GM18505 (cell line): ENCODE measurements around the gene AMTN.
A peak's percentile ranks its signal among the peaks of the same experiment; 100 is the strongest.
"Not testable (repeated sequence)": the region's sequence is repeated elsewhere in the genome, so short reads cannot be mapped to it uniquely, and the experiment has no call there.

Source experiments
- ATAC-seq: cut with Tn5 transposase; IDR thresholded peaks from one replicate; pipeline ENCODE4 v1.9.1; 2021; ENCODE audit not compliant: unreplicated experiment
- POLR2A ChIP-seq: IDR thresholded peaks from 4 replicates; pipeline ENCODE4 v1.6.1; 2011; ENCODE audit warnings: borderline replicate concordance; ENCODE audit not compliant: insufficient read depth, insufficient read length; ENCODE audit errors: extremely low read depth

The AMTN gene

DNA sequence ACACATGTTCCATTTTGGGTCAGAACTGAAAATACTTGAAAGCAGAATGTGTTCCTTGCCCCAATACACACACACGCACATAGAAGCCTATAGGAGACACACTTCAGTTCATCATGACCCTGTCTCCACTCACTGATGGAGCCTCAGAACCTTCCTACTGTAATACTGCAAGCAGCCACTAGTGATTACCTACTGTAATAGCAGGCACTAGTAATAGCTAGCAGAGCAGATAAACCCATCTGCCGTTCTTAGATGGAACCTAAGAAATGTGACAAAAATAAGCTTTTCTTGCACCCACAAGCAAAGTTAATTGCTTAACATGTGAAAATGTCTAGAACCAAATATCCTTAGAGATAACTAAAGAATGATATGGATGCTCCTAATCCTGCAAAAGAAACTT is 13.6 kb downstream of the AMTN start:
- ATAC-seq = peak; percentile 86
- no peak for TF ChIP-seq POLR2A

DNA sequence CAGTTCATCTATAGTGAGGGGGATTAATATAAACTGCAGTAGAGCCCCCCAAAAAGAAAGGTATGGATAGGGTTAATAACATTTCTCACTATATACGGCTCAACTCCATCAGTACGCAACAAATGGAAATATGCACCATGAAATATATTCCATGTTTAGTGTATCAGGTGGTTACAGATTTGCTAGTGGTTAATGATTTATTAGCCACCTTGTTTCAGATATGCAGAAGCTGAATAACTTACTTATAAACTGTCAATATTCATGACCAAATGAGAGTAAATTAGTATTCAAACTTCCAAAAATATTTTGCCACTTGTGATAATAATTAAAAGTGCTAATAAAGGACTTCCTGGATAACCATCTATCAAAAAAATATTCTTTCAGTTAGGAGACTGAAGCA is 14.8 kb downstream of the AMTN start:
- no peak for ATAC-seq
- TF ChIP-seq POLR2A = no peak

DNA sequence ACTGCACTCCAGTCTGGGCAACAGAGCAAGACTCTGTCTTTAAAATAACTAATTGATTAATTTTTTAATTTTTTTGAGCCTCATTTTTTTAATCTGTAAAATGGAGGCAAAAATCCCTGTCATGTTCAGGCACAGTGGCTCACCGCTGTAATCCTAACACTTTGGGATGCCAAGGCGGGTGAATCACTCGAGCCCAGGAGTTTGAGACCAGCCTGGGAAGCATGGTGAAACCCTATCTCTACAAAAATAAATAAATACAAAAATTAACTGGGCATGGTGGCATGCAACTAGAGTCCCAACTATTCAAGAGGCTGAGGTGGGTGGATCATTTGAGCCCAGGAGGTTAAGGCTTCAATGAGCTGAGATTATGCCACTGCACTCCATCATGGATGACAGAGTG is 15.4 kb downstream of the AMTN start:
- no peak for TF ChIP-seq POLR2A
- no peak for ATAC-seq

DNA sequence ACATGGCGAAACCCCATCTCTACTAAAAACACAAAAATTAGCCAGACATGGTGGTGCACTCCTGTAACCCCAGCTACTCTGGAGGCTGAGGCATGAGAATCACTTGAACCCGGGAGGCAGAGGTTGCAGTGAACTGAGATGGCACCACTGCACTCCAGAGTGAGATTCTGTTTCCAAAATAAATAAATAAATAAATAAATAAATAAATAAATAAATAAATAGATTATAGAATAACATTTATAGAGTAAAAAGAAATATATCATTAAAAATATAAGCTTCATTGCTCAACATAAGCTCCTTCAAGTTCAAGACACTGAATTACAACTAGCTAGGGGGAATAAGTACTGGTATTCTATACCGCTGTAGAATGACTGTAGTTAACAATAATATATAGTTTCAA is 16.5 kb downstream of the AMTN start:
- not testable (repeated sequence) for ATAC-seq

DNA sequence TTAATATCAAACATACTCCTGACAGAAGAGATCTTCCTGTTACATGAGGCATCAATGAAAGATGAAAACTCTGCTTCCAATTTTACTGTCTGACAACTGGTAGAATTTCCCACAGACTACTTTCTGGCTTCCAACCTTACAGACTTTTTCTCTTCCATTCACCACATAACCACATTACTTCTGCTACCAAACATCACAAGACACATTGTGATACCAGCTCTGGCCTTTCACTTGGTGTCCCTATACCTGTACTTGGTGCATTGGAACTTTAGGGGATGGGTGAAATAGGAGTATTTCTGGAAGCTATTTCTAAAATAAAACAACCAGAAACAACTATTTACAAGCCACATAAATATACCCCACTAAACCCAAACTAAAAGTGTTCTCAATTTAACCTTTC is 20.5 kb downstream of the AMTN start:
- ATAC-seq = no peak
- no peak for TF ChIP-seq POLR2A

DNA sequence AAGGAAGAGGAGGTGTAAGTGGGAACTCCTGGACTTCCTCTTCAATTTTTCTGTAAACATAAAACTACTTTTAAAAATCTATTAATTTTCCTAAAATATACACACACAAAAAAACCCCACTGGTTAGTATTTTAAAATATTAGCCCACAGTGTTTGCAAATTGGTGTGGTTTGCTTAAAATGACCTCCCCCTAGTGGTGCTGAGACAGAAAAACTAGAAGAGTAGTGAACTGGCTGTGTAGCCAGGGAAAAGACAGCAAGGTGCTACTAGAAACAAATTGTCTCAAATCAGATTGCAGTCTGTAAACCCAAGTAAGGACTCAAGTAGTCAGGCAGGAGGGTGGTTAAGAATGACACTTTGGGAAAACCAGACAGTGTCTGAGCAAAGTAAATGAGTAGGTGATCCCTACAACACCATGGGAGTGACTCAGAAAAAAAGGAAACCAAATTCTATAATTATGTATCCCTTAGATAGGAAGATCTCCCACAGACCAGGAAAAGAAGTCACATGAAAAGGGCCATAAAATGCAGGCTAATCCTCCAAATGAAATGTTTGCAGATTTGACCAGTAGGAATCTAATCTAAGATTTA is 26.0 kb downstream of the AMTN start:
- no peak for TF ChIP-seq POLR2A

DNA sequence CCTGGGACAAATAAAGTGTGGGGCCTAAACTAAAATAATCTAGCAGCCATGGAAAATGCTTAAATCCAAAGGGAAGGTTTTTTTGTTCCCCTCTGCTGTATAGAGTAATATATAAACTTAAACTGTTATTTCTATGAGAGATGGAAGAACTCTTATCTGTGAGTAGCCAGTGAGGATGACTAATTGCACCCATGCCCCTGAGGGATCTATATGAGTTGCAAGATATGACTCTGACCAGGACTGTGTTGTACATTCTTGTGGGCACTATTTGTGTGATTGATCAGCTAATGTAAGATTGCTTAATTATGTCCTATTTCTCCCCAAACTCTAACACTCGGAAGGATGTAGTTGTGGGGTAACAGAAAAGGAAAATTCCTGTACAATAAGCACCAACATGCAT is 38.5 kb downstream of the AMTN start:
- no peak for TF ChIP-seq POLR2A
- ATAC-seq = no peak

More for the DNA sequence above, 26.0 kb downstream of the AMTN start:
- ATAC-seq = no peak

DNA sequence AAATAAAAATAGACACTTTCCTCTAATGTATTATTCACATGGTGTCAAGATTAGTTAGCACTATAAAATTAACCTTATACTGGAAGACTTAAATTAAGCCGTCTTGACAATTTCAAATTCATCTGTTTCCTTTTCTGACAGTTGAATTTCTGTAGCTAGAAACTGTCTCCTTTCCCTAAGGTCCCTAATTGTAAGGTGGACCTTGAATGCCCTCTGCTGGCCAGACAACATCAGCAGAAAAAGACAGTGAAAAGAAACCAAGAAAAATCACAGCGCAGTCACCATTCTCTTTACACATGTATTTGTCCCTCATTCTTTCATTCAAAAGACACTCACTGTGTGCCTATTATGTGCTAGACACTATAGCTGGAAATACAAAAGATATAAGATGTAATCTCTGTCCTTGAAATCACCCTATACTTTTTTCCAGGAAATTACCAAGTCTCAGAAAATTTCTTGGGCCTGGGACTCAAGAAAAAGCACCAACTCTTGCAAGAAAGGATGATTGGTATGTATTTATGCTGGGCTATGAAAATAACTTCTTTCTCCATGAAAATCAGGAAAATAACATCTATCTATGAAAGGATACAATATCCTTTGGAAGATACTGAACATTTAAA is 41.0 kb downstream of the AMTN start:
- no peak for ATAC-seq
- no peak for TF ChIP-seq POLR2A

DNA sequence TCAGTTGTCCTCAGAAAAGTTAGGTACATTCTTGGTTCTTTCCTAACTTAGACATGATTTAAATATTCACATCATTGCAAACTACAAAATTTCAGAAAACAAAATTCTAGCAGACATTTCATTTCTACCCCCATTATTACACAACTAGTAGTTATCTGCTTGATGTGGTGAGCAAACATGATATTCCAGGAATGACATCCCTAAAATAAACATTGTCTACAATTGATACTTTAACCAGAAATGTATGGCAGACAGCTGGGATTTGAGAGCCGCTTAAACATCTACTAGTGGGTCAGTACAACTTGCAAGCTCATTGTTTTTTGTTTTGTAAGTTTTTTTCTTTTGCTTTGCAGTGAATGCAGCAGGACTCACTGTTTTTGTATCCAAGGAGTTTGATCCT is 41.6 kb downstream of the AMTN start:
- ATAC-seq = no peak
- TF ChIP-seq POLR2A = no peak

DNA sequence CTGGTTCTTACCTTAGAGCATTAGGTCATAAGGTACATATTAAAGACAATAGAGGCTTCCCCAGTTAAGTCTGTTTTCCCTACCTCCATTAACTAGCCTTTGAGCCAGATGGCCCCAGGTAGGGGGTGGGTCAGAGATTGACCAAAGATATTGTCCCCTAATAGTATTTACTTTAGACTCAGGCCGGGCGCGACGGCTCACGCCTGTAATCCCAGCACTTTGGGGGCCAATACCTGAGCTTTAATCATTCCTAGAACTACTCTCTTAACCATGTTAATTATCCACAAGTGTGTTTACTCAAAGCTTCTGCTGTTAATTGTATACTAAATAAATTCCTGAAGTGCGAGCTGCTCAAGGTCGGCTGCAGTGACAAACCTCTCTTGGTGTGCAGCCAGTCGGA is 45.7 kb downstream of the AMTN start:
- TF ChIP-seq POLR2A = no peak
- ATAC-seq = no peak

DNA sequence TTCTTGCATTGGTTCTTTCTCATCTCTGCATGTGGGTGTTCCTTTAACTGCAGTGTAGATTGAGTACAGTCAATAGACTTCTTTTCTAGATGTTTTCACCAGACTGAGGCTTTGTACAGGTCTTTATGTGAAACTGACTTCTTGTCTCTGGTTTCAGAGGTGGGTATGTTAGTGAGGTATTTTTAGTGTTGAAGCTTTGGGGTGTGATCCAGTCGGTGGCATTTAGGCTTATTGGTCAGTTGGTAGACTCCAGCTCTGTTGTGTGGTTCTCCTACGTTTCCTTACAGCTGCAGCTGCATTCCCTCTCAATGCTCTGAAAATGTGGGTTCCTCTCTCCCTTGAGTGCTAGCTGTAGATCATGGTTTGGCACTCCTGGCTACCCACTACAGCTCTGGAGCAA is 52.4 kb downstream of the AMTN start:
- ATAC-seq = no peak
- TF ChIP-seq POLR2A = no peak

DNA sequence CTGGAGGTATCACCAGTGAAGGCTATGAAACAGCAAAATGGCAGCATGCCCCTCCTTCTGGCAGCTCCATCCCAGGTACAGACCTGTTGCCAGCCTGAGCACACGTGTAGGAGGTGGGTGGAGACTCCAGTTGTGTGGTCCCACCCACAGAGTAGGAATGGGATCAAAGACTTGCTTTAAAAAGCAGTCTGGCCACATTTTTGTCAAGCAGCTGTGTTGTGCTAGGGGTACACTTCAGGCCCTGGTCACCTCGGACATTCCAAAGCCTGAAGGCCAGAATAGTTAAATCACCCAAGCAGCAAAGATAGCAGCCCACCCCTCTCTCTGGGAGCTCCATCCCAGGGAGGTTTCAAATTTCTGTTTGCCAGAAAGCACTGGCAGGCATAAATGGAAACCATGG is 53.4 kb downstream of the AMTN start:
- ATAC-seq = no peak
- TF ChIP-seq POLR2A = no peak

DNA sequence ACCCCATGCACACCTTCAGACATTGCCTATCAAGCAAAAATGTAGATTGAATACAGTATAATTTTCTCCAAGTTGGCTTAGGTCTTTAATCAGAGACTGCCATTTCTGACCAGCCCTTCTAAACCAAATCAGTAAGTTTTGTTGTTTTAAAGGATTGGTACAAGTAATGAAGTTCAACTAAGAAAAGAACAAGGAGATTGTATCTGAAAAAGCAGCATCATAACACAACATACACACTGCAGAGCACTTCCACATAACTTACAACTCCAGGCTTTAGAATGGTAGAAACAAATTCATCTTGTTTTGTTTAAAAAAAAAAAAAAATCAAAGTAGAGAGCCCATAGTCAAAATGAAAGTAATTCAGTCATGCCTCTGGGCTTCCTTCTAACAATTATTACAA is 57.6 kb downstream of the AMTN start:
- no peak for ATAC-seq
- TF ChIP-seq POLR2A = no peak

DNA sequence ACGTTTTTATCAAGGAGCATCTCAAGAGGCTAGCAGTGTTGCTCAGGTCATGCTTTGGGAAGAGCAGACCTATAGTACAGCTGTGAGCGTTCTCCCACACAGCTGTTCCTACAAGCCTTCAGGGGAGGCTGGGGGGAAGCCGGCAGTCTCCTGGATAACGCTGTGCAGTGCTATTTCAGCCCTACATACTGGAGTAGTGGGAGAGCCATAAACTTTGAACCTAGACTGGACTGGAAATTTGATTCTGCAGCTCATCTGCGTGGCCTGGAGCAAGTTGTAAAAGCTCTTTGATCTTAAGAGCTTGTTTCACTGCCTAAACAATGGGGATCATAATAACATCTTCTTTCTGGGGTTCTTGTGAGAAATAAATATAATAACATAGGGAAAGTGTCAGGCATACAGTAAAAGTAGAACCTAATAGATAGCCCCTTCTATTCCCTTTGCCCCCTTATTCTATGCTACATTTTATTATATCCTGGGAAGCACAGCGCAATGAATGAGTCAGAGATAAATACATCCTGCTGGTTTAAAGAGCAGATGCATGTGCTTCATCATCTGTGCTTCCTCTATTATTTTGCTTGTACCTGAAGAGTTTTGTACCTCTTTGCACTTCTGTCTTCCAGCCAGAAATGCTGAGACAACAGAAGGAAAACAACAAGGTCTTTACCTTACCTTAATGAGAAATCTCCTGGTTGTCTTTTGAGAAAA is 59.0 kb downstream of the AMTN start:
- no peak for ATAC-seq
- TF ChIP-seq POLR2A = no peak
